ENCODE data around the gene PCDHA11.
"Not testable (repeated sequence)": the region's sequence is repeated elsewhere in the genome, so short reads cannot be mapped to it uniquely, and the experiment has no call there.

The PCDHA11 gene, protein sequence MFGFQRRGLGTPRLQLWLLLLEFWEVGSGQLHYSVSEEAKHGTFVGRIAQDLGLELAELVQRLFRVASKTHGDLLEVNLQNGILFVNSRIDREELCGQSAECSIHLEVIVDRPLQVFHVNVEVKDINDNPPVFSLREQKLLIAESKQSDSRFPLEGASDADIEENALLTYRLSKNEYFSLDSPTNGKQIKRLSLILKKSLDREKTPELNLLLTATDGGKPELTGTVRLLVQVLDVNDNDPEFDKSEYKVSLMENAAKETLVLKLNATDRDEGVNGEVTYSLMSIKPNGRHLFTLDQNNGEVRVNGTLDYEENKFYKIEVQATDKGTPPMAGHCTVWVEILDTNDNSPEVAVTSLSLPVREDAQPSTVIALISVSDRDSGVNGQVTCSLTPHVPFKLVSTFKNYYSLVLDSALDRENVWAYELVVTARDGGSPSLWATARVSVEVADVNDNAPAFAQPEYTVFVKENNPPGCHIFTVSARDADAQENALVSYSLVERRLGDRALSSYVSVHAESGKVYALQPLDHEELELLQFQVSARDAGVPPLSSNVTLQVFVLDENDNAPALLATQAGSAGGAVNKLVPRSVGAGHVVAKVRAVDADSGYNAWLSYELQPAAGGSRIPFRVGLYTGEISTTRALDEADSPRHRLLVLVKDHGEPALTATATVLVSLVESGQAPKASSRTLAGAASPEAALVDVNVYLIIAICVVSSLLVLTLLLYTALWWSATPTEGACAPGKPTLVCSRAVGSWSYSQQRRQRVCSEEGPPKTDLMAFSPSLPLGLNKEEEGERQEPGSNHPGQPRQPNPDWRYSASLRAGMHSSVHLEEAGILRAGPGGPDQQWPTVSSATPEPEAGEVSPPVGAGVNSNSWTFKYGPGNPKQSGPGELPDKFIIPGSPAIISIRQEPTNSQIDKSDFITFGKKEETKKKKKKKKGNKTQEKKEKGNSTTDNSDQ

DNA sequence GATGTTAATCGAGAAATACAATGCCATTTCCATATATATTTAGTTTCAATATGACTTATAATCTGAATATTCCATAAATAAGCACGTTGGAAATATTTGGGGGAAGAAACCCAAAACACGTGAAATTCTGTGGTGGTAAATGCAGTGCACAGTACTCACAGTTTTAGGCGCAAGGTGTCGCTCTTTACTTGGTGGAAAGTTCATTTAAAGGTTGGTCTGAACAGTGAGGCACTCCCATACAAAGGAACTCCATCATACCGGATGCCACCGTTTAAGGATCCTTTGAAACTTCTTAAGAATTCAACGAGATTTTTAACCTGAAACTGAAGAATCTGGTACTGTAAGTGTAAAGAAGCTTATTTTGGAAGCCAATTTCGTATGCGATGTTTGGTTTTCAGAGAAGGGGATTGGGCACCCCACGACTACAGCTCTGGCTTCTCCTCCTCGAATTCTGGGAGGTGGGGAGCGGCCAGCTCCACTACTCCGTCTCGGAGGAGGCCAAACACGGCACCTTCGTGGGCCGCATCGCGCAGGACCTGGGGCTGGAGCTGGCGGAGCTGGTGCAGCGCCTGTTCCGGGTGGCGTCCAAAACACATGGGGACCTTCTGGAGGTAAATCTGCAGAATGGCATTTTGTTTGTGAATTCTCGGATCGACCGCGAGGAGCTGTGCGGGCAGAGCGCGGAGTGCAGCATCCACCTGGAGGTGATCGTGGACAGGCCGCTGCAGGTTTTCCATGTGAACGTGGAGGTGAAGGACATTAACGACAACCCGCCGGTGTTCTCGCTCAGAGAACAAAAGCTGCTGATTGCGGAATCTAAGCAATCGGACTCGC, at the start of gene PCDHA11:
TSS of gene PCDHA11 (plus strand) at position 237 of the 834 bp plus-strand sequence. CDS start at position 384, 147 bp downstream.
- ChIA-PET POLR2A (ENCODE audit: low non-redundant PET) (interaction anchor here (0.7 kb wide), 1 partner anchor 171 kb away, joined by 3 read pairs; no protein-coding TSS in a partner anchor), CTCF (interaction anchor here (0.6 to 2.6 kb wide), 18 partner anchors 10 to 1586 kb away, joined by 3 to 27 read pairs (median 4); partner anchors contain the start of genes PCDHA13, PCDHA8 and PCDHAC1)
- no peak within 1 kb of the TSS for H3K27ac ChIP-seq
- peak; percentile 40 for DNase-seq (ENCODE audit: low spot score)
- TF ChIP-seq, protein P1, sequence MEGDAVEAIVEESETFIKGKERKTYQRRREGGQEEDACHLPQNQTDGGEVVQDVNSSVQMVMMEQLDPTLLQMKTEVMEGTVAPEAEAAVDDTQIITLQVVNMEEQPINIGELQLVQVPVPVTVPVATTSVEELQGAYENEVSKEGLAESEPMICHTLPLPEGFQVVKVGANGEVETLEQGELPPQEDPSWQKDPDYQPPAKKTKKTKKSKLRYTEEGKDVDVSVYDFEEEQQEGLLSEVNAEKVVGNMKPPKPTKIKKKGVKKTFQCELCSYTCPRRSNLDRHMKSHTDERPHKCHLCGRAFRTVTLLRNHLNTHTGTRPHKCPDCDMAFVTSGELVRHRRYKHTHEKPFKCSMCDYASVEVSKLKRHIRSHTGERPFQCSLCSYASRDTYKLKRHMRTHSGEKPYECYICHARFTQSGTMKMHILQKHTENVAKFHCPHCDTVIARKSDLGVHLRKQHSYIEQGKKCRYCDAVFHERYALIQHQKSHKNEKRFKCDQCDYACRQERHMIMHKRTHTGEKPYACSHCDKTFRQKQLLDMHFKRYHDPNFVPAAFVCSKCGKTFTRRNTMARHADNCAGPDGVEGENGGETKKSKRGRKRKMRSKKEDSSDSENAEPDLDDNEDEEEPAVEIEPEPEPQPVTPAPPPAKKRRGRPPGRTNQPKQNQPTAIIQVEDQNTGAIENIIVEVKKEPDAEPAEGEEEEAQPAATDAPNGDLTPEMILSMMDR (conservative IDR thresholded peaks at IDR 0.05; ENCODE audit: low read depth), result peak; percentile 56

DNA sequence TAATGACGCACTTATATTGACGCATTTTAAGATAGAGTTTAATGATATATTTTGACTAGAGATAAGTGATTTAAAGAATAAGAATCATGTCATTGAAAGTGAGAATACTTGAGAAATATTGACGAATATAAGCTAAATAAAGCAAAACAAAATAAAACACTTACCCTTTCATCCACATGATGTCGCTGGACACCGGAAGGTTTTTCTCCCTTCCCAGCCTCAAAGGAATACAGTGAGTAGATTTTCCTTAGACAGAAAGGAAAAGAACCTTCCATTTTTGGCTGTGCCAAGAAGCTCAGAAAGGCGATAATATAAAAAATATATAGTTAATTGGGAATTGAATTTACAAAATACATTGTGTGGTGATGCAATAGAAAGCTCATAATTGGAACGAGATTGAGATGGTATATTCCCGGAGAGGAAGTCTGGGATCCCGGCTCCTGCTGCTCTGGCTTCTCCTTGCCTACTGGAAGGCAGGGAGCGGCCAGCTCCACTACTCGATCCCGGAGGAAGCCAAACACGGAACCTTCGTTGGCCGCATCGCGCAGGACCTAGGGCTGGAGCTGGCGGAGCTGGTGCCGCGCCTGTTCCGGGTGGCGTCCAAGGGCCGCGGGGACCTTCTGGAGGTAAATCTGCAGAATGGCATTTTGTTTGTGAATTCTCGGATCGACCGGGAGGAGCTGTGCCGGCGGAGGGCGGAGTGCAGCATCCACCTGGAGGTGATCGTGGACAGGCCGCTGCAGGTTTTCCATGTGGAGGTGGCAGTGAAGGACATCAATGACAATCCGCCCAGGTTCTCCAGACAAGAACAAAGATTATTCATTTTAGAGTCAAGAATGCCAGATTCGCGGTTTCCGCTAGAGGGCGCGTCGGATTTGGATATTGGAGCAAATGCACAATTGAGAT, 47.1 kb upstream of the PCDHA11 start, which contains the start of gene PCDHA5:
TSS of gene PCDHA5 (plus strand) at position 239 of the 906 bp plus-strand sequence.
- ChIA-PET POLR2A (ENCODE audit: low non-redundant PET) (no interaction called here), CTCF (interaction anchor here (0.6 to 1.1 kb wide), 6 partner anchors 13 to 228 kb away, joined by 3 to 7 read pairs (median 3); no protein-coding TSS in a partner anchor)
- H3K27ac ChIP-seq, result no peak within 1 kb of the TSS
- TF ChIP-seq, protein P1 (conservative IDR thresholded peaks at IDR 0.05; ENCODE audit: low read depth), result peak; percentile 70
- no peak for DNase-seq (ENCODE audit: low spot score)

DNA sequence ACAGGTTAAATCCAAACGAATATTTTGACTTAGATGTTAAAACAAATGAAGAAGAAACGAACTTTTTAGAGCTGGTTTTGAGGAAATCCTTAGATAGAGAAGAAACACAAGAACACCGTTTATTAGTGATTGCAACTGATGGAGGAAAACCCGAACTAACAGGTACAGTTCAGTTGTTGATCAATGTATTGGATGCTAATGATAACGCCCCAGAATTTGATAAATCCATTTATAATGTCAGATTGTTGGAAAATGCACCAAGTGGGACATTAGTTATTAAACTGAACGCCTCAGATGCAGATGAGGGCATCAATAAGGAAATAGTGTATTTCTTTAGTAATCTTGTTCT, 46.5 kb upstream of the PCDHA11 start:
- ChIA-PET CTCF (interaction anchor here (0.5 to 1.1 kb wide), 3 partner anchors 8 to 153 kb away, joined by 3 to 7 read pairs (median 3); no protein-coding TSS in a partner anchor), POLR2A (ENCODE audit: low non-redundant PET) (no interaction called here)
- TF ChIP-seq, protein P1 (conservative IDR thresholded peaks at IDR 0.05; ENCODE audit: low read depth), result peak; percentile 28; the same call in 1 of the 2 replicates
- DNase-seq (ENCODE audit: low spot score), result no peak
- H3K27ac ChIP-seq, result no peak overlapping the region

DNA sequence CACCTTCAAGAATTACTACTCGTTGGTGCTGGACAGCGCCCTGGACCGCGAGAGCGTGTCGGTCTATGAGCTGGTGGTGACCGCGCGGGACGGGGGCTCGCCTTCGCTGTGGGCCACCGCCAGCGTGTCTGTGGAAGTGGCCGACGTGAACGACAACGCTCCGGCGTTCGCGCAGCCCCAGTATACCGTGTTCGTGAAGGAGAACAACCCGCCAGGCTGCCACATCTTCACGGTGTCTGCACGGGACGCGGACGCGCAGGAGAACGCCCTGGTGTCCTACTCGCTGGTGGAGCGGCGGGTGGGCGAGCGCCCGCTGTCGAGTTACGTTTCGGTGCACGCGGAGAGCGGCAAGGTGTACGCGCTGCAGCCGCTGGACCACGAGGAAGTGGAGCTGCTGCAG, 45.8 kb upstream of the PCDHA11 start:
- DNase-seq (ENCODE audit: low spot score); POLR2A ChIA-PET (ENCODE audit: low non-redundant PET); CTCF ChIA-PET; H3K27ac ChIP-seq: not testable (repeated sequence)

DNA sequence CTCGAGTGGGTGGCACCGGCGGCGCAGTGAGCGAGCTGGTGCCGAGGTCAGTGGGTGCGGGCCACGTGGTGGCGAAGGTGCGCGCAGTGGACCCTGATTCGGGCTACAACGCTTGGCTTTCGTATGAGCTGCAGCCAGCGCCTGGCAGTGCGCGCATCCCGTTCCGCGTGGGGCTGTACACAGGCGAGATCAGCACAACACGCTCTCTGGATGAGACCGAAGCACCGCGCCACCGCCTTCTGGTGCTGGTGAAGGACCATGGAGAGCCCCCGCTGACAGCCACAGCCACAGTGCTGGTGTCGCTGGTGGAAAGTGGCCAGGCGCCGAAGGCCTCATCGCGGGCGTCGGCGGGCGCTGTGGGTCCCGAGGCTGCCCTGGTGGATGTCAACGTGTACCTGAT, 45.3 kb upstream of the PCDHA11 start:
- TF ChIP-seq, protein P1 (conservative IDR thresholded peaks at IDR 0.05; ENCODE audit: low read depth), result no peak
- no peak for DNase-seq (ENCODE audit: low spot score)
- POLR2A ChIA-PET (ENCODE audit: low non-redundant PET), result no interaction called here
- CTCF ChIA-PET, result interaction anchor here (0.6 kb wide), 1 partner anchor 60 kb away, joined by 4 read pairs; no protein-coding TSS in a partner anchor
- no peak overlapping the region for H3K27ac ChIP-seq
